Astrocyte (in vitro differentiated cells and primary cell): Measurements from ENCODE around the gene IQGAP1.

Source experiments
- CTCF ChIP-seq: IDR thresholded peaks from 2 replicates; pipeline ENCODE4 v1.5.1; 2011; ENCODE audit warnings: low read depth, mild to moderate bottlenecking, inconsistent platforms, low read length, moderate library complexity; ENCODE audit not compliant: insufficient read depth
- EZH2 ChIP-seq: IDR thresholded peaks from 2 replicates; pipeline ENCODE4 v1.6.1; 2012; ENCODE audit warnings: mild to moderate bottlenecking, low read length, inconsistent platforms; ENCODE audit not compliant: insufficient read depth

GRCh38 chr15:90539789-90540188 lies 151.7 kb downstream of the IQGAP1 start:
- TF ChIP-seq CTCF (no peak), EZH2 (no peak)
